H1 (cell line): ENCODE measurements around the gene ACAD9. TPM values are rescaled to one million over a fixed set of nuclear protein-coding genes. Genes with fewer than 3 reads are reported as not detected.

ENCODE experiments used
- CBX8 ChIP-seq: fragments of 300-800, 300-1000 bp; sonication (generic); IDR thresholded peaks from 2 replicates; pipeline ENCODE4 v1.7.1; 2016; ENCODE audit warnings: low read depth, low read length, borderline replicate concordance
- FOSL1 ChIP-seq: IDR thresholded peaks from 2 replicates; pipeline ENCODE4 v1.6.1; 2011; ENCODE audit warnings: mild to moderate bottlenecking, low read depth, low read length, moderate library complexity; ENCODE audit not compliant: insufficient read depth
- SP1 ChIP-seq: IDR thresholded peaks from 2 replicates; pipeline ENCODE4 v1.6.1; 2011; ENCODE audit warnings: low read depth, low read length
- SP4 ChIP-seq: IDR thresholded peaks from 2 replicates; pipeline ENCODE4 v1.6.1; 2012; ENCODE audit warnings: low read length, inconsistent platforms
- SUZ12 ChIP-seq: fragments of 200-600 bp; sonication (generic); IDR thresholded peaks from 2 replicates; pipeline ENCODE4 v1.6.1; 2012; ENCODE audit warnings: mild to moderate bottlenecking, inconsistent platforms, low read length, moderate library complexity, mixed read lengths
- YY1 ChIP-seq: IDR thresholded peaks from 2 replicates; pipeline ENCODE4 v1.6.1; 2011; ENCODE audit warnings: low read depth, mild to moderate bottlenecking, low read length
- polyA plus RNA-seq, 7 experiments: library from polyadenylated mRNA; depleted of rRNA in 3 of 7; stranded (reverse) in 5 of 7; unstranded in 2 of 7; fragments of >200 nt in 5 of 7; fragments of 200-250 nt in 2 of 7; gene quantifications; 1 replicate in 5 of 7; 2 replicates in 1 of 7; 4 replicates in 1 of 7; pipeline versions ENCODE4 v1.2.1 to v1.2.3, GENCODE V29; 2011 to 2013; ENCODE audit warnings: missing spikeins in 2 of 7, mixed read lengths in 2 of 7
- total RNA-seq: library from RNA; stranded (reverse); fragmentation: NEBNext Ultra II Directional; extraction: Animal tissue kit (Norgen Biotek cat#: 25700); gene quantifications from 2 replicates; pipeline ENCODE4 v1.2.1, GENCODE V29; 2021

The ACAD9 gene
- total and polyA plus RNA-seq, 2 of the 8 experiments (the other 6 are each of a cell fraction or from before 2014, with no cell fraction given) = 27.5 to 28.9 TPM

DNA sequence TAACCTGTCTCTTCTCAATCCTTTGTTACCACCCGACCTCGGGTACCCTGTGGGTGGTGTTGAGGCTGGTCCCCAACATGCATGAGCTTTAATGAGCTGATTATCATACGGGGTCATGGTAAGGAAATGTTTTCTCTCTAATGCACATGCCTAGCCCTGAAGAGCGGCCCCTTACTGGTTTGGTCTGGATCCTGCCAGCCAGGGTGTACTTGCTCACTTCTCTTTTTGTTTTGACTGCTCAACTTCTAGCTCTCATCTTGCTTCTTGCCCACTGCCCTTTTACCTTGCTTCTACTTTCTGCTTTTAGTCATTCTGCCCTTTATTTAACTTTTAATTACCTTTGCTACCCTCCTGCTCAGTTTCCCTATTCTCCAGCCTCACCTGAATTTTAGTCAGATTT lies 44.3 kb upstream of the ACAD9 start (continued):
- no peak for TF ChIP-seq FOSL1
- TF ChIP-seq SP4 = no peak
- no peak for TF ChIP-seq YY1
- TF ChIP-seq CBX8 = no peak
- TF ChIP-seq SUZ12 = no peak
- TF ChIP-seq SP1 = no peak
